GM12873 (cell line): ENCODE data around the gene LIM2.

Source experiments
- CTCF ChIP-seq: IDR thresholded peaks from 2 replicates; pipeline ENCODE4 v1.5.1; 2012; ENCODE audit warnings: low read depth, mild to moderate bottlenecking, moderate library complexity, low read length, control low read depth; ENCODE audit not compliant: insufficient read depth; ENCODE audit errors: missing control alignments

Gene LIM2

GRCh38 chr19:51387924-51388389, at the start of gene LIM2:
Gene LIM2, minus strand, starts transcription at chr19:51387974. Its CDS starts 531 bp downstream, at chr19:51387443.
- TF ChIP-seq CTCF, result no peak

- TF ChIP-seq CTCF, result no peak
Observed at GRCh38 chr19:51434456-51434855, 46.7 kb upstream of the LIM2 start.

- no peak for TF ChIP-seq CTCF
Observed at GRCh38 chr19:51433043-51433442, 45.3 kb upstream of the LIM2 start.

- no peak for TF ChIP-seq CTCF
Observed at GRCh38 chr19:51431124-51431523, 43.4 kb upstream of the LIM2 start.

- TF ChIP-seq CTCF, result no peak
Observed at GRCh38 chr19:51430221-51430620, 42.4 kb upstream of the LIM2 start.

- TF ChIP-seq CTCF, result no peak
Observed at GRCh38 chr19:51427201-51427600, 39.4 kb upstream of the LIM2 start.

GRCh38 chr19:51422053-51422448, 34.3 kb upstream of the LIM2 start:
- peak; percentile 100 for TF ChIP-seq CTCF
